Left ventricle myocardium inferior (tissue), 1 donor: ENCODE results near the gene STARD9. TPM values are rescaled to one million over a fixed set of nuclear protein-coding genes. Genes with fewer than 3 reads are reported as not detected.

Source experiments
- DNase-seq: peaks from one replicate; pipeline ENCODE4 v3.0.0-alpha.2; 2020
- H3K27ac ChIP-seq: fragments of 200-600 bp; replicated peaks from 2 replicates; pipeline ENCODE4 v1.8.0; 2021
- H3K27me3 ChIP-seq: fragments of 200-600 bp; 2 replicates; pipeline ENCODE4 v1.8.0; 2021; ENCODE audit warnings: low read depth
- H3K36me3 ChIP-seq: fragments of 200-600 bp; 2 replicates; pipeline ENCODE4 v1.8.0; 2021
- H3K4me1 ChIP-seq: fragments of 200-600 bp; 2 replicates; pipeline ENCODE4 v1.8.0; 2021
- H3K4me3 ChIP-seq: fragments of 200-600 bp; 2 replicates; pipeline ENCODE4 v1.8.0; 2021; ENCODE audit warnings: mild to moderate bottlenecking, moderate library complexity
- H3K9me3 ChIP-seq: fragments of 200-600 bp; replicated peaks from 2 replicates; pipeline ENCODE4 v1.8.0; 2021
- CTCF ChIP-seq: fragments of 200-600 bp; IDR thresholded peaks from 2 replicates; pipeline ENCODE4 v1.8.0; 2021; ENCODE audit warnings: antibody characterized with exemption, mild to moderate bottlenecking, borderline replicate concordance
- intact Hi-C: fragments of 100-400 bp; cut with micrococcal nuclease; formaldehyde crosslinking; loops from one replicate; pipeline ENCODE4 v1.11.0; 2022
- total RNA-seq: library from RNA; stranded (reverse); fragmentation: NEBNext Ultra II Directional; extraction: Animal tissue kit (Norgen Biotek cat#: 25700); gene quantifications from one replicate; pipeline ENCODE4 v1.2.1, GENCODE V29; 2021
- donor health status: DM: no; HTN: yes; CAD: no; lungs with severe emphysema.

STARD9 gene
- total RNA-seq, 1 donor from 2014 or later: 4.9 TPM

GRCh38 chr15:42720071-42720470, 144.7 kb downstream of the STARD9 start:
- H3K27me3 ChIP-seq: no peaks in the 10 kb centered on the region
- no peaks in the 10 kb centered on the region for H3K9me3 ChIP-seq
- H3K27ac ChIP-seq: no peak overlapping the region
- H3K4me1 ChIP-seq: no peaks in the 10 kb centered on the region
- peaks cover 82% of the 10 kb centered on the region for H3K36me3 ChIP-seq
- intact Hi-C loops: no loop called here
- TF ChIP-seq CTCF: no peak
- no peak for DNase-seq
- H3K4me3 ChIP-seq: no peak overlapping the region

GRCh38 chr15:42721016-42721415, 145.6 kb downstream of the STARD9 start:
- no peak for TF ChIP-seq CTCF
- no peaks in the 10 kb centered on the region for H3K4me1 ChIP-seq
- H3K9me3 ChIP-seq: no peaks in the 10 kb centered on the region
- intact Hi-C loops: no loop called here
- DNase-seq: no peak
- no peaks in the 10 kb centered on the region for H3K27me3 ChIP-seq
- no peak overlapping the region for H3K4me3 ChIP-seq
- H3K36me3 ChIP-seq: peaks cover 91% of the 10 kb centered on the region
- H3K27ac ChIP-seq: no peak overlapping the region

GRCh38 chr15:42721916-42722315, 146.5 kb downstream of the STARD9 start:
- DNase-seq: no peak
- H3K4me1 ChIP-seq: no peaks in the 10 kb centered on the region
- TF ChIP-seq CTCF: no peak
- no peak overlapping the region for H3K27ac ChIP-seq
- no peaks in the 10 kb centered on the region for H3K27me3 ChIP-seq
- no peaks in the 10 kb centered on the region for H3K9me3 ChIP-seq
- no peak overlapping the region for H3K4me3 ChIP-seq
- peaks cover 96% of the 10 kb centered on the region for H3K36me3 ChIP-seq
- intact Hi-C loops: no loop called here

- peak; percentile 14 for TF ChIP-seq CTCF
- Histone ChIP-seq H3K27ac (no peak overlapping the region), H3K27me3 (no peaks in the 10 kb centered on the region), H3K4me1 (no peaks in the 10 kb centered on the region), H3K9me3 (no peaks in the 10 kb centered on the region), H3K4me3 (no peak overlapping the region), H3K36me3 (peaks cover 97% of the 10 kb centered on the region)
- intact Hi-C loops: no loop called here
- DNase-seq: no peak
Observed at GRCh38 chr15:42723068-42723467, 147.7 kb downstream of the STARD9 start.

GRCh38 chr15:42724276-42724675, 148.9 kb downstream of the STARD9 start:
- DNase-seq: no peak
- Histone ChIP-seq H3K4me3 (no peak overlapping the region), H3K9me3 (no peaks in the 10 kb centered on the region), H3K27me3 (no peaks in the 10 kb centered on the region), H3K36me3 (peaks cover 97% of the 10 kb centered on the region), H3K27ac (no peak overlapping the region), H3K4me1 (no peaks in the 10 kb centered on the region)
- intact Hi-C loops: no loop called here
- no peak for TF ChIP-seq CTCF
